Measurements from ENCODE around the gene OVCA2. TPM values are rescaled to one million over a fixed set of nuclear protein-coding genes. Genes with fewer than 3 reads are reported as not detected.

OVCA2 gene
- total RNA-seq, 1 donor from 2014 or later: 69.0 TPM

GRCh38 chr17:2071024-2071385, 29.2 kb downstream of the OVCA2 start:
- no peak for DNase-seq (ENCODE audit: low read depth)
- Histone ChIP-seq H3K36me3 (ENCODE audit: control insufficient read depth, insufficient read depth, low read length) (peaks cover 8% of the 10 kb centered on the region), H3K4me3 (ENCODE audit: low read depth, low read length) (no peak overlapping the region), H3K27me3 (ENCODE audit: control insufficient read depth, insufficient read depth, low read length) (no peaks in the 10 kb centered on the region)
- no peak for TF ChIP-seq CTCF (IDR thresholded peaks at IDR 0.05; ENCODE audit: insufficient read depth, low read length, severe bottlenecking)
- FAIRE-seq: no peak

- no peak for TF ChIP-seq CTCF (IDR thresholded peaks at IDR 0.05; ENCODE audit: insufficient read depth, low read length, severe bottlenecking)
- FAIRE-seq: no peak
- Histone ChIP-seq H3K36me3 (ENCODE audit: control insufficient read depth, insufficient read depth, low read length) (peaks cover 8% of the 10 kb centered on the region), H3K4me3 (ENCODE audit: low read depth, low read length) (no peak overlapping the region), H3K27me3 (ENCODE audit: control insufficient read depth, insufficient read depth, low read length) (no peaks in the 10 kb centered on the region)
- no peak for DNase-seq (ENCODE audit: low read depth)
Observed at GRCh38 chr17:2071455-2072281, 29.8 kb downstream of the OVCA2 start.

GRCh38 chr17:2074919-2075318, 33.1 kb downstream of the OVCA2 start:
- no peak for TF ChIP-seq CTCF (IDR thresholded peaks at IDR 0.05; ENCODE audit: insufficient read depth, low read length, severe bottlenecking)
- Histone ChIP-seq H3K4me3 (ENCODE audit: low read depth, low read length) (no peak overlapping the region), H3K27me3 (ENCODE audit: control insufficient read depth, insufficient read depth, low read length) (no peaks in the 10 kb centered on the region), H3K36me3 (ENCODE audit: control insufficient read depth, insufficient read depth, low read length) (peaks cover 8% of the 10 kb centered on the region)
- no peak for FAIRE-seq
- no peak for DNase-seq (ENCODE audit: low read depth)

GRCh38 chr17:2075336-2076086, 33.7 kb downstream of the OVCA2 start:
- DNase-seq (ENCODE audit: low read depth) (peak; percentile 36), FAIRE-seq (no peak)
- Histone ChIP-seq H3K27me3 (ENCODE audit: control insufficient read depth, insufficient read depth, low read length) (no peaks in the 10 kb centered on the region), H3K4me3 (ENCODE audit: low read depth, low read length) (no peak overlapping the region), H3K36me3 (ENCODE audit: control insufficient read depth, insufficient read depth, low read length) (peaks cover 5% of the 10 kb centered on the region)
- no peak for TF ChIP-seq CTCF (IDR thresholded peaks at IDR 0.05; ENCODE audit: insufficient read depth, low read length, severe bottlenecking)

GRCh38 chr17:2076087-2076984, 34.5 kb downstream of the OVCA2 start:
- no peak for FAIRE-seq
- Histone ChIP-seq H3K27me3 (ENCODE audit: control insufficient read depth, insufficient read depth, low read length) (no peaks in the 10 kb centered on the region), H3K36me3 (ENCODE audit: control insufficient read depth, insufficient read depth, low read length) (peaks cover 9% of the 10 kb centered on the region), H3K4me3 (ENCODE audit: low read depth, low read length) (no peak overlapping the region)
- no peak for TF ChIP-seq CTCF (IDR thresholded peaks at IDR 0.05; ENCODE audit: insufficient read depth, low read length, severe bottlenecking)
- DNase-seq (ENCODE audit: low read depth): no peak

Data from bronchial epithelial cell (primary cell).